GM12801 (cell line): Measurements from ENCODE around the gene BYSL.
A peak's percentile ranks its signal among the peaks of the same experiment; 100 is the strongest.

Experiments used
- TF ChIP-seq, protein P1 (sequence below): IDR thresholded peaks from one replicate; pipeline ENCODE4 v1.5.1; 2011; ENCODE audit warnings: control low read depth; ENCODE audit not compliant: insufficient read length; ENCODE audit errors: extremely low read depth

Gene BYSL

DNA sequence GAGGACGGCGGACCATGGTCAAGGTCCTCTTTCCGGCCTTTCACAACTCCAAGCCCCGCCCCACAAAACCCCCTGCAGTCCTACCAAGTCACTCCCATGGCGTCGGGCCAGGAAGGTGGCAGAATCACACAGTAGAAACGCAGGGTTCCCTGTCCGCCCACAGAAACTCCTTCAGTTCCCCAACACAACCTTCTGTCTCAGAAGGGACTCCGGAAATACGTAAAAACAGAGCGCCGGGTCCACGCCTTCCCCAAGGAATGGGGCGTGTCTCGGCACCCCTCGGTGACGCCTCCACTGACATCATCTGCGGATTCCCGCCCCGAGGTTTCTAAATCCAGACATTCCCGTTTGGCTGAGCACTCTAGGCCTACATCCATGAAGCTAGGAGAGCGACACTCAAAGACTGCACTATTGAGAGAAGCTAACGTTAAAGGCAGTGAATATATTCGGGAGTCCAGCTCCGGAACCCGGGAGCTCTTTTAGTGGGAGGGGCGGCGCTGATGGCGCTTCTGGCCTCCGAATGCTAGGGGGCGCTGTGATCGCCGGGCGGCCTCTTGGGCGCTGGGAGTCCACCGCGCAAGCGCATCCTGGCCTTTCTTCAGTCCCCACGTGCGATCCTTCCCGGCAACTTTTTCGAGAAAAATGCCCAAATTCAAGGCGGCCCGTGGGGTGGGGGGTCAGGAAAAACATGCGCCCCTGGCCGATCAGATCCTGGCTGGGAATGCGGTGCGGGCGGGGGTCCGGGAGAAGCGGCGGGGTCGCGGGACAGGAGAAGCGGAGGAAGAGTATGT lies at the start of gene BYSL, which contains the start of gene MED20:
BYSL (plus strand) TSS at position 579 of the 791 bp plus-strand sequence; CDS start at position 643, 64 bp downstream.
MED20 (minus strand) TSS at position 219 of the 791 bp plus-strand sequence; CDS start at position 98, 121 bp downstream.
- TF ChIP-seq, protein P1, sequence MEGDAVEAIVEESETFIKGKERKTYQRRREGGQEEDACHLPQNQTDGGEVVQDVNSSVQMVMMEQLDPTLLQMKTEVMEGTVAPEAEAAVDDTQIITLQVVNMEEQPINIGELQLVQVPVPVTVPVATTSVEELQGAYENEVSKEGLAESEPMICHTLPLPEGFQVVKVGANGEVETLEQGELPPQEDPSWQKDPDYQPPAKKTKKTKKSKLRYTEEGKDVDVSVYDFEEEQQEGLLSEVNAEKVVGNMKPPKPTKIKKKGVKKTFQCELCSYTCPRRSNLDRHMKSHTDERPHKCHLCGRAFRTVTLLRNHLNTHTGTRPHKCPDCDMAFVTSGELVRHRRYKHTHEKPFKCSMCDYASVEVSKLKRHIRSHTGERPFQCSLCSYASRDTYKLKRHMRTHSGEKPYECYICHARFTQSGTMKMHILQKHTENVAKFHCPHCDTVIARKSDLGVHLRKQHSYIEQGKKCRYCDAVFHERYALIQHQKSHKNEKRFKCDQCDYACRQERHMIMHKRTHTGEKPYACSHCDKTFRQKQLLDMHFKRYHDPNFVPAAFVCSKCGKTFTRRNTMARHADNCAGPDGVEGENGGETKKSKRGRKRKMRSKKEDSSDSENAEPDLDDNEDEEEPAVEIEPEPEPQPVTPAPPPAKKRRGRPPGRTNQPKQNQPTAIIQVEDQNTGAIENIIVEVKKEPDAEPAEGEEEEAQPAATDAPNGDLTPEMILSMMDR, result peak; percentile 11

GRCh38 chr6:41871691-41872090 lies 49.6 kb upstream of the BYSL start:
- TF ChIP-seq, protein P1, result no peak

DNA sequence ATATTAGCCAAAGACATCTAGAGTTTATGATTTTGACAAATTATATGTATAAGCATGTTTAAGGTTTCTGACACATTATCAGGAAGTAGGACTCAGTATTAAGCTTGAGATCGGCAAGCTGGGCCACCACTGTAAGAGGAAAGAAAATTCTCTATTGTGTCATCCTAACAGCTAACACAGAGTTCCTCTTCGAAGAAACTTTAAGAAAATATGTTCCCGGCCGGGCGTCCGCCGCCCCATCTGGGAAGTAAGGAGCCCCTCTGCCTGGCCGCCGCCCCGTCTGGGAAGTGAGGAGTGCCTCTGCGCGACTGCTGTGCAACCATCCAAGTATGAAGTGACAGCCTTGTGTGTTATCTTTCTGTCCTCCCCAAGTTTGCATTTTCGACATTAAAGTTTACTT lies 49.2 kb upstream of the BYSL start:
- TF ChIP-seq, protein P1, result no peak

- TF ChIP-seq, protein P1, result no peak
Measured at GRCh38 chr6:41874741-41875140, 46.6 kb upstream of the BYSL start.

GRCh38 chr6:41877051-41877680 lies 44.1 kb upstream of the BYSL start:
- TF ChIP-seq, protein P1, result no peak

DNA sequence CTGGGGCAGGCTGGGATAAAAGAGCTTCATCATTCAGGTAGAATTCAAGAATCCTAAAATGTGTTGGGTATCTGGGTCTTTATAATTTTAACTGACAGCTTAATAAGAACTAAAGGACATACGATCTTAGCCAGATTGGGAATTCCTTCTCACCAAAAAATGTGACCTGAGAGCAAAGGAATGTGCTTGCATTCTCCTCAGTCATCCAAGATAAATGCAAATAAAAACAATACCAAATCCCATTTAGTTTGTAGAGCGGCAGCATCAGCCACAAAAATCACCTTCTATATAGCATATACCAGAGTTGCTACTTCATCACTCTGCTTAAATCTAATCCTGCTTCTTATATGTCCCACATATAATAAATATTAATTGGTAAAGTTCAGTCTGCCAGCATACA lies 43.1 kb upstream of the BYSL start:
- TF ChIP-seq, protein P1, result no peak

DNA sequence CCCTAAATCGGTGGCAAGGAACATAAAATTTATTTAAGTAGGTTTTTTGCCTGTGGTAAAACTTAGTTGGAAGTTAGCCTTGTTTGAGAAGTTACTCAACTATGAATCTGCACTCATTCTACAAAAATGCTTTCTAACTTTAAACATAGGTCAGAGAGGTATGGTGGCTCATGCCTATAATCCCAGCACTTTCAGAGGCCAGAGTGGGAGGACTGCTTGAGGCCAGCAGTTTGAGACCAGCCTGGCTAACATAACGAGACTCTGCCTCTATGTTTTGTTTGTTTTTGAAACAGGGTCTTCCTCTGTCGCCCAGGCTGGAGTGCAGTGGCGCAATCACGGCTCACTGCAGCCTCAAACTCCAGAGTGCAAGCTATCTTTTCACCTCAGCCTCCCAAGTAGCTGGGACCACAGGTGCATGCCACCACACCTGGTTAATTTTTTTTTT lies 42.3 kb upstream of the BYSL start:
- TF ChIP-seq, protein P1, result no peak
